IMR-90 (cell line): ENCODE data around the gene AKT3. TPM values are rescaled to one million over a fixed set of nuclear protein-coding genes. Genes with fewer than 3 reads are reported as not detected.
A peak's percentile ranks its signal among the peaks of the same experiment; 100 is the strongest.

Source experiments
- ATAC-seq: fragments of 200-7000 bp; cut with Tn5 transposase; 2 replicates; pipeline ENCODE4 v1.9.1; 2020; ENCODE audit warnings: low read depth, mild to moderate bottlenecking, moderate library complexity
- BruUV-seq: library from RNA; stranded (reverse); fragments of 400-500 nt; replicated peaks from 2 replicates; lab custom pipeline; 2021; lab: Mats Ljungman, UMichigan
- CTCF ChIA-PET: fragments of 300-600 bp; formaldehyde crosslinking; extraction: SDS; loops from one replicate; lab custom pipeline; 2021; ENCODE audit warnings: antibody characterized with exemption; lab: Yijun Ruan, JAX
- POLR2A ChIA-PET: fragments of 300-600 bp; sonication (Branson Sonifier 250); formaldehyde crosslinking; loops from one replicate; lab custom pipeline; 2022; ENCODE audit warnings: antibody characterized with exemption; ENCODE audit not compliant: unreplicated experiment; lab: Charles Lee
- DNase-seq: peaks from one replicate; pipeline ENCODE4 v3.0.0; 2013
- H2AFZ ChIP-seq: replicated peaks from 2 replicates; pipeline ENCODE3; 2013; ENCODE audit warnings: low read length, mild to moderate bottlenecking; ENCODE audit not compliant: poor library complexity
- H2AK5ac ChIP-seq: 2 replicates; pipeline ENCODE4 v1.6.1; 2013; ENCODE audit warnings: low read depth, low read length, inconsistent platforms
- H2AK9ac ChIP-seq: replicated peaks from 2 replicates; pipeline ENCODE3; 2013; ENCODE audit warnings: mild to moderate bottlenecking, low read depth, low read length, moderate library complexity; ENCODE audit not compliant: poor library complexity
- H2BK120ac ChIP-seq: 2 replicates; pipeline ENCODE4 v1.6.1; 2013; ENCODE audit warnings: low read depth, low read length, inconsistent platforms
- H2BK15ac ChIP-seq: 3 replicates; pipeline ENCODE4 v1.6.1; 2013; ENCODE audit warnings: low read depth, low read length, inconsistent platforms
- H2BK20ac ChIP-seq: 2 replicates; pipeline ENCODE4 v1.6.1; 2013; ENCODE audit warnings: low read depth, mild to moderate bottlenecking, inconsistent platforms, low read length, moderate library complexity
- H2BK5ac ChIP-seq: 2 replicates; pipeline ENCODE4 v1.6.1; 2013; ENCODE audit warnings: mild to moderate bottlenecking, low read depth, low read length, inconsistent platforms; ENCODE audit not compliant: poor library complexity, severe bottlenecking
- H3K14ac ChIP-seq: replicated peaks from 2 replicates; pipeline ENCODE4 v1.6.1; 2013; ENCODE audit warnings: low read depth, low read length, inconsistent platforms
- H3K18ac ChIP-seq: 2 replicates; pipeline ENCODE4 v1.6.1; 2013; ENCODE audit warnings: low read depth, low read length, control low read depth
- H3K23ac ChIP-seq: 2 replicates; pipeline ENCODE4 v1.6.1; 2013; ENCODE audit warnings: low read depth, low read length, inconsistent platforms
- H3K27ac ChIP-seq: 2 replicates; pipeline ENCODE4 v1.5.1; 2013; ENCODE audit warnings: mild to moderate bottlenecking, control low read depth, low read length; ENCODE audit not compliant: insufficient read depth
- H3K27me3 ChIP-seq: 2 replicates; pipeline ENCODE4 v1.6.1; 2013; ENCODE audit warnings: low read length; ENCODE audit not compliant: control insufficient read depth, insufficient read depth
- H3K36me3 ChIP-seq: 2 replicates; pipeline ENCODE4 v1.6.1; 2013; ENCODE audit warnings: low read length, mixed read lengths; ENCODE audit not compliant: control insufficient read depth, insufficient read depth
- H3K4ac ChIP-seq: 2 replicates; pipeline ENCODE4 v1.6.1; 2013; ENCODE audit warnings: low read depth, low read length, inconsistent platforms
- H3K4me1 ChIP-seq: 2 replicates; pipeline ENCODE4 v1.6.1; 2013; ENCODE audit warnings: low read length, mixed read lengths; ENCODE audit not compliant: control insufficient read depth, insufficient read depth
- H3K4me2 ChIP-seq: 2 replicates; pipeline ENCODE4 v1.6.1; 2013; ENCODE audit warnings: low read depth, mild to moderate bottlenecking, control low read depth, low read length, moderate library complexity
- H3K4me3 ChIP-seq: 2 replicates; pipeline ENCODE4 v1.5.1; 2013; ENCODE audit warnings: low read depth, mild to moderate bottlenecking, control low read depth, low read length, moderate library complexity; ENCODE audit not compliant: insufficient read depth
- H3K56ac ChIP-seq: 2 replicates; pipeline ENCODE4 v1.6.1; 2013; ENCODE audit warnings: low read length, inconsistent platforms; ENCODE audit not compliant: insufficient read depth; ENCODE audit errors: extremely low read depth
- H3K79me1 ChIP-seq, 2 experiments: 2 replicates each; pipeline ENCODE4 v1.6.1; 2013; ENCODE audit warnings: low read length in 2 of 2, inconsistent platforms in 1 of 2, low read depth in 1 of 2
- H3K9ac ChIP-seq: 2 replicates; pipeline ENCODE4 v1.6.1; 2013; ENCODE audit warnings: low read depth, low read length, control low read depth
- H3K9me1 ChIP-seq: 2 replicates; pipeline ENCODE4 v1.6.1; 2013; ENCODE audit warnings: low read length, inconsistent platforms; ENCODE audit not compliant: insufficient read depth
- H3K9me3 ChIP-seq: 2 replicates; pipeline ENCODE4 v1.6.1; 2013; ENCODE audit warnings: low read length; ENCODE audit not compliant: control insufficient read depth, insufficient read depth
- H4K20me1 ChIP-seq: 2 replicates; pipeline ENCODE4 v1.6.1; 2013; ENCODE audit warnings: low read length, inconsistent platforms; ENCODE audit not compliant: insufficient read depth
- H4K5ac ChIP-seq: 2 replicates; pipeline ENCODE4 v1.6.1; 2013; ENCODE audit warnings: mild to moderate bottlenecking, low read depth, low read length, control low read depth
- H4K8ac ChIP-seq, 2 experiments: 2 replicates each; pipeline ENCODE4 v1.6.1; 2013; ENCODE audit warnings: low read depth in 2 of 2, low read length in 2 of 2, control low read depth in 1 of 2, inconsistent platforms in 1 of 2
- H4K91ac ChIP-seq: 2 replicates; pipeline ENCODE4 v1.6.1; 2013; ENCODE audit warnings: low read depth, low read length, inconsistent platforms; ENCODE audit not compliant: insufficient read depth
- MXI1 ChIP-seq: IDR thresholded peaks from 2 replicates; pipeline ENCODE4 v1.6.1; 2012; ENCODE audit warnings: low read depth, mild to moderate bottlenecking, low read length, moderate library complexity, borderline replicate concordance
- WGBS, 2 experiments: methylation state at CpG; one replicate each; pipeline versions ENCODE4 v1.1.5 to v1.1.7; 2013; ENCODE audit warnings: missing lambda C conversion rate in 2 of 2; ENCODE audit not compliant: insufficient read length in 1 of 2; ENCODE audit errors: extremely low coverage in 2 of 2; 5-methylcytosine and 5-hydroxymethylcytosine counted together
- dilution Hi-C: fragments of 300-500 bp; cut with HindIII; formaldehyde crosslinking; loops from one replicate; pipeline ENCODE4 v1.14.3; 2018; ENCODE audit warnings: low sequenced_read_pairs; ENCODE audit not compliant: unreplicated experiment
- in situ Hi-C: fragments of 300-500 bp; cut with MboI; formaldehyde crosslinking; loops from 3 replicates; pipeline ENCODE4 v1.14.3; 2019; ENCODE audit warnings: low sequenced_read_pairs, inconsistent platforms, mixed read lengths
- intact Hi-C: fragments of 100-400 bp; cut with micrococcal nuclease; formaldehyde crosslinking; loops from 2 replicates; pipeline ENCODE4 v1.10.0; 2022
- polyA plus RNA-seq, 3 experiments: library from polyadenylated mRNA; depleted of rRNA; stranded (reverse); fragments of >200 nt; gene quantifications; 2 replicates each; pipeline ENCODE4 v1.2.3, GENCODE V29; 2012; ENCODE audit warnings: low replicate concordance in 1 of 3
- total RNA-seq: library from RNA; depleted of rRNA; stranded (reverse); fragments of >200 nt; gene quantifications from 2 replicates; pipeline ENCODE4 v1.2.3, GENCODE V29; 2012
- TF ChIP-seq, protein P1 (sequence below): fragments of 150-350 bp; IDR thresholded peaks from 2 replicates; pipeline ENCODE4 v1.6.1; 2017; ENCODE audit warnings: mild to moderate bottlenecking, antibody characterized with exemption, low read length, low read depth

Gene AKT3
- total and polyA plus RNA-seq, 2 of the 4 experiments (the other 2 are of a cell fraction) = 15.2 to 19.4 TPM

- Histone ChIP-seq H2BK20ac (no peak overlapping the region), H4K20me1 (peaks cover 3% of the 10 kb centered on the region; the same call in 1 of the 2 replicates), H2AK9ac (no peak overlapping the region), H4K8ac (no peak overlapping the region), H3K23ac (peak overlapping the region; percentile 31; the same call in 1 of the 2 replicates), H4K91ac (no peak overlapping the region), H2BK15ac (no peak overlapping the region), H3K4ac (no peak overlapping the region), H2BK120ac (no peak overlapping the region), H3K9me1 (no peaks in the 10 kb centered on the region; the same call in 1 of the 2 replicates), H3K4me2 (no peak overlapping the region), H3K79me1 (peaks cover 48 to 72% of the 10 kb centered on the region in 2 experiments), H3K9me3 (no peaks in the 10 kb centered on the region), H3K9ac (no peak overlapping the region), H3K36me3 (no peaks in the 10 kb centered on the region), H2BK5ac (no peak overlapping the region), H3K18ac (no peak overlapping the region), H3K27me3 (no peaks in the 10 kb centered on the region), H3K56ac (no peak overlapping the region), H3K27ac (no peak overlapping the region), H4K5ac (no peak overlapping the region), H3K4me1 (peaks cover 4% of the 10 kb centered on the region), H2AK5ac (no peak overlapping the region), H3K4me3 (no peak overlapping the region), H3K14ac (no peak overlapping the region; the same call in 1 of the 2 replicates), H2AFZ (no peak overlapping the region)
- WGBS, 2 experiments = no CpG with 5 or more reads among the region's 3 CpGs
- dilution Hi-C loops = no loop called here
- no peak for ATAC-seq
- intact Hi-C loops = no loop called here
- ChIA-PET POLR2A (no interaction called here), CTCF (no interaction called here)
- TF ChIP-seq, protein P1, sequence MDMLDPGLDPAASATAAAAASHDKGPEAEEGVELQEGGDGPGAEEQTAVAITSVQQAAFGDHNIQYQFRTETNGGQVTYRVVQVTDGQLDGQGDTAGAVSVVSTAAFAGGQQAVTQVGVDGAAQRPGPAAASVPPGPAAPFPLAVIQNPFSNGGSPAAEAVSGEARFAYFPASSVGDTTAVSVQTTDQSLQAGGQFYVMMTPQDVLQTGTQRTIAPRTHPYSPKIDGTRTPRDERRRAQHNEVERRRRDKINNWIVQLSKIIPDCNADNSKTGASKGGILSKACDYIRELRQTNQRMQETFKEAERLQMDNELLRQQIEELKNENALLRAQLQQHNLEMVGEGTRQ = no peak
- no peak for TF ChIP-seq MXI1
- BruUV-seq = no TSS peak
- in situ Hi-C loops = no loop called here
- DNase-seq = no peak
Observed at GRCh38 chr1:243786531-243786930, 63.5 kb downstream of the AKT3 start.
